A549 treated with AZD9567 at 1 μM for 4 hours (cell line): ENCODE data around the gene MCOLN3. TPM values are rescaled to one million over a fixed set of nuclear protein-coding genes. Genes with fewer than 3 reads are reported as not detected.

ENCODE experiments used
- total RNA-seq: library from RNA; stranded (reverse); fragments of 200-300 nt; extraction: Qiagen RNA extraction; gene quantifications from 5 replicates; pipeline ENCODE4 v1.2.3, GENCODE V29; 2022; ENCODE audit not compliant: insufficient read depth

The MCOLN3 gene
- 3.6 to 4.8 TPM (median 4.1 TPM) in 5 replicates for total RNA-seq

GRCh38 chr1:85048296-85049064 lies at the start of gene MCOLN3:
TSS of gene MCOLN3 (minus strand) at chr1:85048500. CDS start at chr1:85045360, 3,140 bp downstream.

GRCh38 chr1:84996846-84997666 lies 51.2 kb downstream of the MCOLN3 start, which contains the start of gene MCOLN2:
TSS of gene MCOLN2 (minus strand) at chr1:84997113. CDS start at chr1:84996872, 241 bp downstream.

Other genes starting within 250 kb of the MCOLN3 start
- gene LPAR3, start 155.3 kb downstream of the MCOLN3 start, total RNA-seq, result 0.20 to 0.39 TPM (median 0.31 TPM) in 4 of 5 replicates, not detected in the other
- gene MCOLN2, start 51.4 kb downstream of the MCOLN3 start, total RNA-seq, result 1.5 to 2.9 TPM (median 2.5 TPM) in 4 of 5 replicates, not detected in the other
- gene SYDE2, start 152.5 kb upstream of the MCOLN3 start, total RNA-seq, result 0.71 to 1.3 TPM (median 1.0 TPM) in 5 replicates
- 19.2 to 22.9 TPM (median 22.4 TPM) in 5 replicates for gene C1orf52, start 211.2 kb upstream of the MCOLN3 start, total RNA-seq
- gene BCL10, start 228.1 kb upstream of the MCOLN3 start, total RNA-seq, result 12.0 to 15.1 TPM (median 13.9 TPM) in 5 replicates